Retinal pigment epithelial cell (primary cell): ENCODE data around the gene LTV1.

Source experiments
- DNase-seq: peaks from one replicate; pipeline ENCODE4 v3.0.0-alpha.2; 2010; ENCODE audit warnings: low read depth
- H3K4me3 ChIP-seq: 2 replicates; pipeline ENCODE4 v1.5.1; 2011; ENCODE audit warnings: mild to moderate bottlenecking, low read length, control low read depth, moderate library complexity
- TF ChIP-seq, protein P1 (sequence below): conservative IDR thresholded peaks from 2 replicates; pipeline ENCODE4 v1.5.1; 2011; ENCODE audit warnings: low read depth, low read length, control low read depth, inconsistent platforms

Gene LTV1

DNA sequence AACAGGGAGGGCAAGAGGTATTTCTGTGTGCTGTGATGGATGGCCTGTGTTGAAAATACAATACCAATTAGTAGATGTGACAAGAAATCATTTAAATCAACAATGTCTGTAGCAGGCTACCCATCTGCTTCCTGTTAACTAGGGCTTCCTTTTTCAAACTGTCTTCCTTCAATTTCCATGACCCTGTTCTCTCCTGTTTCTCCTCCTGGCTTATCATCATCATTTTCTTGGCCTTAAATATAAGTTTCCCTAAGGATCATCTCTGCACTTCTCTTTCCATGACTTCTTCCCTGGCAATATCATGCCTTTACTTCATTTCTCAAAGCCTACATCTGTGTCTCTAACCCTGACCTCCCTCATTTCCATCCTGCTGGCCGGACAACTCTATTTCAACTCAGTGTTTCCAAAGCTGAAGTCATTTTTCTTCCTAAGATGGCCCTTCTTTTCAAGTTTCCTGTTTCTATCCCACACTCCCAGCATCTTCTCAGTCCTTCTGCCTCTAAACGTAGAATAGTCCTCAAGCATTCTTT lies 39.3 kb downstream of the LTV1 start:
- no peak overlapping the region for H3K4me3 ChIP-seq
- TF ChIP-seq, protein P1, sequence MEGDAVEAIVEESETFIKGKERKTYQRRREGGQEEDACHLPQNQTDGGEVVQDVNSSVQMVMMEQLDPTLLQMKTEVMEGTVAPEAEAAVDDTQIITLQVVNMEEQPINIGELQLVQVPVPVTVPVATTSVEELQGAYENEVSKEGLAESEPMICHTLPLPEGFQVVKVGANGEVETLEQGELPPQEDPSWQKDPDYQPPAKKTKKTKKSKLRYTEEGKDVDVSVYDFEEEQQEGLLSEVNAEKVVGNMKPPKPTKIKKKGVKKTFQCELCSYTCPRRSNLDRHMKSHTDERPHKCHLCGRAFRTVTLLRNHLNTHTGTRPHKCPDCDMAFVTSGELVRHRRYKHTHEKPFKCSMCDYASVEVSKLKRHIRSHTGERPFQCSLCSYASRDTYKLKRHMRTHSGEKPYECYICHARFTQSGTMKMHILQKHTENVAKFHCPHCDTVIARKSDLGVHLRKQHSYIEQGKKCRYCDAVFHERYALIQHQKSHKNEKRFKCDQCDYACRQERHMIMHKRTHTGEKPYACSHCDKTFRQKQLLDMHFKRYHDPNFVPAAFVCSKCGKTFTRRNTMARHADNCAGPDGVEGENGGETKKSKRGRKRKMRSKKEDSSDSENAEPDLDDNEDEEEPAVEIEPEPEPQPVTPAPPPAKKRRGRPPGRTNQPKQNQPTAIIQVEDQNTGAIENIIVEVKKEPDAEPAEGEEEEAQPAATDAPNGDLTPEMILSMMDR: no peak
- DNase-seq: no peak

DNA sequence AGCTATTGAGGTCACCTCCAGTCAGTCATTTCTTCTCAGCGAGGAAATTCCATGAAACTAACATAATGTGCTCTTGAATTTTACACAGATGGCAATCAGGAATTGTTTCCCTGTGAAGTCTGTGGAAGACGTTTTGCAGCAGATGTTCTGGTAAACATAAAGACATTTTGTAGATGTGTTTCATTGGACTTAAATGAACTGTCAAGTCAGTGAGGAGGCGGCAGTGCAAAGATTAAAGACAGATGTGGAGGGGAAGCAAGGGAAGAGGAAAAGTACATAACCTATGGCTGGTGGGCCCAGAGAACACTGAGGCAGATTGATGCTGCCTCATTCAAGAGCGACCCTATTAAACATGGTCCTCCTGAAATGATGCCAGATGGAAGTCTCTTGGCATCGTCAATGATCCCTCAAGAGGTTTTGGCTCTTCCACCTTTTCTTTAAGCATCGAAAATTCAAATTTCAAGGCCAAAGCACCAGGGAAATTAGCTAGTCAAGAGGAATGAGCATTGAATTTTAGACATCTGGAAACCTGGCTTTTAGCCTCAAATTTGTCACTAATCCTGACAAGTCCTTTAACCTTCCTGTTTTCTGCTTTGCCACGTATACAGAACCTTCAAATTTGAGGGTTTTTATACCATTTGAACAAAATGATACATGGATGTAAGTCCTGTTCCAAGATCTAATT lies 41.2 kb downstream of the LTV1 start:
- TF ChIP-seq, protein P1: no peak
- no peak for DNase-seq
- H3K4me3 ChIP-seq: no peak overlapping the region

DNA sequence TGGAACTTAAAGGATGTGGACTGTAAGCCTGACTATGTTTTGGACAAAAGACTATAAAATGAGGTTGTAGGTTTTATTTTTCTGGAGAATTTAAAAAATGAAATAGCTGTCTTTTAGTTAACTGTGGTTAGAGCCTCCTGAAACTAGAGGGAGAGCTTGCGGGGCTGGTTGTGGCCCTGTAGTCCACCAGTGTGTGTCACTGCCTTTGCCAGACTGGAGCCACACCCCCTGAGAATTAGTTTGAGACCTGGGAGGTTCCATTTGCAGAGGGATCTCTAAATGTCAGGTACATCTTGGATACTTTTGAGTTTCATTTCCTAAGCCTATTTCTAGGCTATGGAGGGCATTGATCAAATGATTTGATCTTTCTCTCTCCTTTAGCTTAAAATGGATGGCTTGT lies 42.0 kb downstream of the LTV1 start:
- TF ChIP-seq, protein P1: no peak
- DNase-seq: no peak

DNA sequence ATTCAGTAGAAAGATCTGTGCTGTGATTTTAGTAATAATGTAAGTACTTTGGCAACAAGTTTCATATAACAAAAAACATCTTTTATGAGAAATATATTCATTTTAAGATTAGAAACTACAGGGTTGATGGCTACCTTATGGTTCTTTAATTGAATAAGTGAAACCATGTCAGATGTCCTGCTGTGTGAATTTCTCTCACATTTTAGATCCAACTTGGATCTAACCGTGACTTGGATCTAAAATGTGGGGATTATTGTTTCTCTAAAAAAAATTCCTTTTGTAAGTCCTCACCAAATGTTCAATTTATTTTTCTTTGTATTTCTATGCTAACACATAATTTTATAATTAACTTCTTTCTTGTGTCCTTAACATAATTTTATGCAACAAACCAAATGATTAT lies 51.5 kb downstream of the LTV1 start:
- DNase-seq: no peak
- TF ChIP-seq, protein P1: no peak
- no peak overlapping the region for H3K4me3 ChIP-seq

More for the DNA sequence above, 42.0 kb downstream of the LTV1 start:
- H3K4me3 ChIP-seq: no peak overlapping the region

DNA sequence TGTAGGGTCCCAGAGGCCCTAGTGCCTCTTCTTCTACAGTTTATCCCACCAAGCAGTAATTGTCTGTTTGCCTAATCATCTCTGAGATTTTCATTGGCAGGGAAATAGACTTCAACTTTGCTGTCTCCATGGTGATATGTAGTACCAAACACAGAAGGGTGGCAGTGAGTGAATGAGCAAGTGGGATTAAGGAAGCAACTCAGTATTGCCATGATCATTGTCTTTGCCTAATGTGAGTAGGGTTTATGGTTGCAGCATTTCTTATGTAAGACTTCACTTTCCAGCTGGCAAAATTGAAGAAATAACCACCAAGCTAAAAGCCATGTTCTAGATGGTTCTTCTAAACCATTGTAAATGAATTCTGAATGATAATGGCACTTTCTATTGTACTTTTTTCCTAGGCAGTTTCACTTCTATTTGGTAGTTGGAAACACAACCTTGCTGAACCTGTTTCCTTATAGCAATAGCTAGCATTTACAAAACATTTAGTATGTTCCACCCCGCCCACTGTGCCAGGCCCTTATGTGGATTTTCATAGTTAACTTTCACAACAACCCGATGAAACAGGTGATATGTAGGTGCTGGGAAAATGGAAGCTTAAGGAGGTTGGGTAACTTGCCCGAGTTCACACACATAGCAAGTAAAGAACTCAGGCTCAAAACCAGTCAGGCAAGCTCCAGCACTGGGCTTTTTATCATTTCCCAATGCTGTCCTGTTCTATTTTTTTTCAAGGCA lies 53.2 kb downstream of the LTV1 start:
- peak; percentile 2 for DNase-seq
- H3K4me3 ChIP-seq: no peak overlapping the region
- TF ChIP-seq, protein P1: no peak

DNA sequence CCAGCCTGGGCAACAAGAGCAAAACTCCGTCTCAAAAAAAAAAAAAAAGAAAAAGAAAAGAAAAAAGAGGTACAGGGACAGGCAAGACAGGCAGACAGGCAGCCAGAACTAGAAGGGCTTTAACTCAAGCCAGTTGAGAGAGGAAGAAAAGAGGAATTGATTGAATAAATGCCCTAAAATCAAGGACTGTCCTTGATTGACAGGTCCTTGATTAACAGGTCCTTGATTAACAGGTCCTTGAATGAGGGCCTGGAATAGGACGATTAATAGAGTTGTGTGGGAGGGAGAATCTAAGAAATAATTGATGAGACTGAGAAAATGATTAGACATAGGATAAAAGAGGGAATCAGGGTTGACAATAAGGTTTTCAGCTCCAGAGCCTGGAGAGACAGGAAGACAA lies 57.2 kb downstream of the LTV1 start:
- no peak overlapping the region for H3K4me3 ChIP-seq
- TF ChIP-seq, protein P1: no peak
- no peak for DNase-seq
